ENCODE data around the gene FBF1.

Gene FBF1

GRCh38 chr17:75869282-75870141 lies 71.3 kb downstream of the FBF1 start:
- TF ChIP-seq TAF1 (IDR thresholded peaks at IDR 0.05; ENCODE audit: borderline replicate concordance, insufficient read depth, low read length) (no peak), SIN3A (IDR thresholded peaks at IDR 0.05; ENCODE audit: borderline replicate concordance, insufficient read depth, low read length) (no peak), FOXP2 (optimal IDR thresholded peaks at IDR 0.05; ENCODE audit: borderline replicate concordance, extremely low read depth, extremely low read length, insufficient read depth) (no peak), POLR2AphosphoS5 (IDR thresholded peaks at IDR 0.05; ENCODE audit: low read depth, low read length) (no peak), REST (IDR thresholded peaks at IDR 0.05; ENCODE audit: insufficient read depth in 1 of 2, low read depth in 2 of 2, low read length in 2 of 2) (no peak)

GRCh38 chr17:75864448-75864871 lies 76.4 kb downstream of the FBF1 start:
- TF ChIP-seq FOXP2 (optimal IDR thresholded peaks at IDR 0.05; ENCODE audit: borderline replicate concordance, extremely low read depth, extremely low read length, insufficient read depth) (peak; percentile 46), REST (IDR thresholded peaks at IDR 0.05; ENCODE audit: insufficient read depth in 1 of 2, low read depth in 2 of 2, low read length in 2 of 2) (no peak)

GRCh38 chr17:75861927-75862317 lies 78.9 kb downstream of the FBF1 start:
- no peak for TF ChIP-seq TAF1 (IDR thresholded peaks at IDR 0.05; ENCODE audit: borderline replicate concordance, insufficient read depth, low read length)
- TF ChIP-seq SIN3A (IDR thresholded peaks at IDR 0.05; ENCODE audit: borderline replicate concordance, insufficient read depth, low read length): no peak
- no peak for TF ChIP-seq POLR2AphosphoS5 (IDR thresholded peaks at IDR 0.05; ENCODE audit: low read depth, low read length)
- TF ChIP-seq FOXP2 (optimal IDR thresholded peaks at IDR 0.05; ENCODE audit: borderline replicate concordance, extremely low read depth, extremely low read length, insufficient read depth): no peak
- TF ChIP-seq REST (IDR thresholded peaks at IDR 0.05; ENCODE audit: insufficient read depth in 1 of 2, low read depth in 2 of 2, low read length in 2 of 2): no peak

Data from PFSK-1 (cell line).